Muscle of leg (tissue), 11 donors: ENCODE data around the gene PHLDA3. TPM values are rescaled to one million over a fixed set of nuclear protein-coding genes. Genes with fewer than 3 reads are reported as not detected.
A peak's percentile ranks its signal among the peaks of the same experiment; 100 is the strongest.

Experiments
- DNase-seq: peaks from one replicate; pipeline ENCODE4 v3.0.0; 2013
- H3K27ac ChIP-seq: one replicate; pipeline ENCODE4 v1.5.1; 2013; ENCODE audit warnings: mild to moderate bottlenecking, low read length, control low read depth
- H3K27me3 ChIP-seq: one replicate; pipeline ENCODE4 v1.6.1; 2013; ENCODE audit warnings: low read length; ENCODE audit not compliant: control insufficient read depth, insufficient read depth
- H3K36me3 ChIP-seq: one replicate; pipeline ENCODE4 v1.6.1; 2013; ENCODE audit warnings: low read length; ENCODE audit not compliant: control insufficient read depth, insufficient read depth
- H3K4me1 ChIP-seq: one replicate; pipeline ENCODE4 v1.6.1; 2013; ENCODE audit warnings: low read length; ENCODE audit not compliant: control insufficient read depth, insufficient read depth
- H3K4me3 ChIP-seq: one replicate; pipeline ENCODE4 v1.5.1; 2013; ENCODE audit warnings: low read length, control low read depth
- H3K9me3 ChIP-seq: replicated peaks from 2 replicates; pipeline ENCODE4 v1.6.1; 2013; ENCODE audit warnings: low read depth, low read length; ENCODE audit not compliant: control insufficient read depth
- WGBS: methylation state at CpG from one replicate; pipeline ENCODE4 v1.1.5; 2013; ENCODE audit warnings: missing lambda C conversion rate; ENCODE audit not compliant: insufficient coverage; 5-methylcytosine and 5-hydroxymethylcytosine counted together
- polyA plus RNA-seq, 8 donors: library from polyadenylated mRNA; unstranded; fragments of 120-200 nt; gene quantifications; one replicate each; pipeline versions ENCODE4 v1.2.1 to v1.2.3, GENCODE V29; 2013; ENCODE audit warnings: inconsistent platforms in 1 of 8, low replicate concordance in 1 of 8; ENCODE audit not compliant: insufficient read length in 8 of 8, insufficient read depth in 1 of 8
- total RNA-seq: library from RNA; stranded (reverse); fragments of 120-200 nt; gene quantifications from one replicate; pipeline ENCODE4 v1.2.4, GENCODE V29; 2013

Gene PHLDA3
- total and polyA plus RNA-seq, 9 donors: 12.6 to 29.0 (median 20.8) TPM

- WGBS: 88% methylated on average over 5 of the region's 9 CpGs
- peak overlapping the region; percentile 89 for H3K27ac ChIP-seq
- no peaks in the 10 kb centered on the region for H3K36me3 ChIP-seq
- H3K9me3 ChIP-seq: no peaks in the 10 kb centered on the region
- H3K4me1 ChIP-seq: peaks cover 61% of the 10 kb centered on the region
- DNase-seq: no peak
- H3K4me3 ChIP-seq: no peak overlapping the region
- H3K27me3 ChIP-seq: no peaks in the 10 kb centered on the region
Measured at GRCh38 chr1:201504799-201505502, 36.0 kb upstream of the PHLDA3 start.

GRCh38 chr1:201504179-201504631 is 35.2 kb upstream of the PHLDA3 start:
- no peaks in the 10 kb centered on the region for H3K27me3 ChIP-seq
- peaks cover 63% of the 10 kb centered on the region for H3K4me1 ChIP-seq
- DNase-seq: no peak
- H3K36me3 ChIP-seq: peaks cover 1% of the 10 kb centered on the region
- peak overlapping the region; percentile 89 for H3K27ac ChIP-seq
- no CpG with 5 or more reads among the region's 3 CpGs for WGBS
- H3K4me3 ChIP-seq: no peak overlapping the region
- H3K9me3 ChIP-seq: no peaks in the 10 kb centered on the region

- peaks cover 63% of the 10 kb centered on the region for H3K4me1 ChIP-seq
- H3K27ac ChIP-seq: peak overlapping the region; percentile 89
Measured at GRCh38 chr1:201503397-201504176, 34.6 kb upstream of the PHLDA3 start.

GRCh38 chr1:201502511-201502857 is 33.5 kb upstream of the PHLDA3 start:
- H3K36me3 ChIP-seq: peaks cover 3% of the 10 kb centered on the region
- no peaks in the 10 kb centered on the region for H3K27me3 ChIP-seq
- peaks cover 62% of the 10 kb centered on the region for H3K4me1 ChIP-seq
- H3K27ac ChIP-seq: peak overlapping the region; percentile 89
- 57% methylated on average over 2 of the region's 3 CpGs for WGBS
- DNase-seq: no peak
- H3K9me3 ChIP-seq: no peaks in the 10 kb centered on the region
- no peak overlapping the region for H3K4me3 ChIP-seq

More at GRCh38 chr1:201503397-201504176, 34.6 kb upstream of the PHLDA3 start:
- Histone ChIP-seq H3K27me3 (no peaks in the 10 kb centered on the region), H3K9me3 (no peaks in the 10 kb centered on the region), H3K4me3 (no peak overlapping the region), H3K36me3 (peaks cover 3% of the 10 kb centered on the region)
- 26% methylated on average over 12 of the region's 13 CpGs for WGBS
- DNase-seq: peak; percentile 88

- Histone ChIP-seq H3K27me3 (no peaks in the 10 kb centered on the region), H3K4me1 (peaks cover 58% of the 10 kb centered on the region), H3K4me3 (no peak overlapping the region), H3K36me3 (peaks cover 3% of the 10 kb centered on the region), H3K27ac (peak overlapping the region; percentile 89), H3K9me3 (no peaks in the 10 kb centered on the region)
- 89% methylated on average over 4 of the region's 10 CpGs for WGBS
- no peak for DNase-seq
Measured at GRCh38 chr1:201501812-201502510, 33.0 kb upstream of the PHLDA3 start.

- Histone ChIP-seq H3K36me3 (peaks cover 3% of the 10 kb centered on the region), H3K4me3 (no peak overlapping the region), H3K27ac (peak overlapping the region; percentile 29), H3K9me3 (no peaks in the 10 kb centered on the region), H3K4me1 (peaks cover 54% of the 10 kb centered on the region), H3K27me3 (no peaks in the 10 kb centered on the region)
- no peak for DNase-seq
- 81% methylated on average over 8 of the region's 8 CpGs for WGBS
Measured at GRCh38 chr1:201501144-201501543, 32.2 kb upstream of the PHLDA3 start.

GRCh38 chr1:201500670-201501120 is 31.7 kb upstream of the PHLDA3 start:
- DNase-seq: peak; percentile 70
- Histone ChIP-seq H3K4me1 (peaks cover 54% of the 10 kb centered on the region), H3K27ac (peak overlapping the region; percentile 29), H3K36me3 (peaks cover 4% of the 10 kb centered on the region), H3K4me3 (no peak overlapping the region), H3K27me3 (no peaks in the 10 kb centered on the region), H3K9me3 (no peaks in the 10 kb centered on the region)
- 0% methylated on average over 1 of the region's 4 CpGs for WGBS

- Histone ChIP-seq H3K27me3 (no peaks in the 10 kb centered on the region), H3K4me1 (peaks cover 54% of the 10 kb centered on the region), H3K4me3 (no peak overlapping the region), H3K36me3 (peaks cover 10% of the 10 kb centered on the region), H3K27ac (peak overlapping the region; percentile 62), H3K9me3 (no peaks in the 10 kb centered on the region)
- 65% methylated on average over 6 of the region's 8 CpGs for WGBS
- no peak for DNase-seq
Measured at GRCh38 chr1:201499795-201500669, 31.0 kb upstream of the PHLDA3 start.

- Histone ChIP-seq H3K27me3 (no peaks in the 10 kb centered on the region), H3K4me1 (peaks cover 51% of the 10 kb centered on the region), H3K9me3 (no peaks in the 10 kb centered on the region), H3K27ac (no peak overlapping the region), H3K4me3 (no peak overlapping the region), H3K36me3 (peaks cover 12% of the 10 kb centered on the region)
- WGBS: no CpG with 5 or more reads among the region's 3 CpGs
- no peak for DNase-seq
Measured at GRCh38 chr1:201499191-201499590, 30.2 kb upstream of the PHLDA3 start.
